Prostate gland (tissue), 2 donors: Measurements from ENCODE around the gene ZDHHC5. TPM values are rescaled to one million over a fixed set of nuclear protein-coding genes. Genes with fewer than 3 reads are reported as not detected.

Experiments used
- DNase-seq: peaks from one replicate; pipeline ENCODE4 v3.0.0-alpha.2; 2019; ENCODE audit warnings: low spot score
- H3K27ac ChIP-seq, 2 donors: fragments of 200-600 bp; sonication (generic); 2 replicates each; pipeline ENCODE4 v1.5.1; 2017 to 2019
- H3K27me3 ChIP-seq: fragments of 200-600 bp; sonication (generic); replicated peaks from 2 replicates; pipeline ENCODE4 v1.5.1; 2019; ENCODE audit not compliant: insufficient read depth
- H3K36me3 ChIP-seq, 2 donors: fragments of 200-600 bp; sonication (generic); 1 replicate in 1 of 2; 2 replicates in 1 of 2; pipeline versions ENCODE4 v1.5.1 to v1.8.1; 2017 to 2019
- H3K4me1 ChIP-seq: fragments of 200-600 bp; sonication (generic); replicated peaks from 2 replicates; pipeline ENCODE4 v1.5.1; 2019
- H3K4me3 ChIP-seq, 2 donors: fragments of 200-600 bp; sonication (generic); 2 replicates each; pipeline ENCODE4 v1.5.1; 2017 to 2019
- H3K9me3 ChIP-seq: fragments of 200-600 bp; sonication (generic); 2 replicates; pipeline ENCODE4 v1.5.1; 2017
- CTCF ChIP-seq, 4 experiments: fragments of 200-600 bp in 2 of 4; fragments of 450-650 bp in 2 of 4; sonication (generic) in 2 of 4; IDR thresholded peaks; 1 replicate in 3 of 4; 2 replicates in 1 of 4; pipeline ENCODE4 v1.5.1; 2016 to 2019; ENCODE audit warnings: antibody characterized with exemption in 4 of 4, mild to moderate bottlenecking in 2 of 4, moderate library complexity in 2 of 4
- POLR2A ChIP-seq: fragments of 450-650 bp; IDR thresholded peaks from one replicate; pipeline ENCODE4 v1.6.1; 2016; ENCODE audit warnings: antibody characterized with exemption, mild to moderate bottlenecking
- POLR2AphosphoS5 ChIP-seq: sonication (generic); formaldehyde crosslinking; IDR thresholded peaks from one replicate; pipeline ENCODE4 v1.6.1; 2017; ENCODE audit warnings: antibody characterized with exemption
- WGBS: methylation state at CpG from one replicate; pipeline ENCODE4 v1.1.5; 2018; 5-methylcytosine and 5-hydroxymethylcytosine counted together
- intact Hi-C: fragments of 100-400 bp; cut with DNase I; formaldehyde crosslinking; loops from one replicate; pipeline ENCODE4 v1.14.2; 2022
- total RNA-seq, 2 donors: library from RNA; depleted of rRNA; stranded (reverse); fragments of >200 nt; gene quantifications; one replicate each; pipeline ENCODE4 v1.1.0, GENCODE V29; 2016

Gene ZDHHC5
- total RNA-seq, 2 donors from 2014 or later = 65.4 to 69.9 TPM

GRCh38 chr11:57727185-57727584 is 59.3 kb downstream of the ZDHHC5 start:
- WGBS = 35% methylated on average over 2 of the region's 2 CpGs
- H3K36me3 ChIP-seq = no peaks in the 10 kb centered on the region

GRCh38 chr11:57728829-57729228 is 60.9 kb downstream of the ZDHHC5 start:
- no peaks in the 10 kb centered on the region for H3K4me1 ChIP-seq
- 87% methylated on average over 7 of the region's 7 CpGs for WGBS
- no peaks in the 10 kb centered on the region for H3K27me3 ChIP-seq
- H3K27ac ChIP-seq = no peak overlapping the region
- no peak for DNase-seq
- no peaks in the 10 kb centered on the region for H3K9me3 ChIP-seq
- no peaks in the 10 kb centered on the region for H3K36me3 ChIP-seq
- no peak for TF ChIP-seq CTCF (IDR thresholded peaks at IDR 0.05)
- TF ChIP-seq POLR2A = no peak
- no peak for TF ChIP-seq POLR2AphosphoS5
- H3K4me3 ChIP-seq = no peak overlapping the region
- intact Hi-C loops = no loop called here

More at GRCh38 chr11:57727185-57727584, 59.3 kb downstream of the ZDHHC5 start:
- DNase-seq = no peak
- H3K27me3 ChIP-seq = no peaks in the 10 kb centered on the region
- intact Hi-C loops = no loop called here
- no peak overlapping the region for H3K4me3 ChIP-seq
- no peak for TF ChIP-seq POLR2AphosphoS5
- H3K4me1 ChIP-seq = no peaks in the 10 kb centered on the region
- H3K9me3 ChIP-seq = no peaks in the 10 kb centered on the region
- no peak overlapping the region for H3K27ac ChIP-seq

GRCh38 chr11:57729479-57729878 is 61.6 kb downstream of the ZDHHC5 start:
- Histone ChIP-seq H3K36me3 (no peaks in the 10 kb centered on the region), H3K27ac (no peak overlapping the region), H3K4me3 (no peak overlapping the region), H3K4me1 (no peaks in the 10 kb centered on the region), H3K27me3 (no peaks in the 10 kb centered on the region), H3K9me3 (no peaks in the 10 kb centered on the region)
- DNase-seq = no peak
- TF ChIP-seq POLR2AphosphoS5 = no peak
- TF ChIP-seq POLR2A = no peak
- TF ChIP-seq CTCF (IDR thresholded peaks at IDR 0.05) = no peak
- intact Hi-C loops = no loop called here
- WGBS = 91% methylated on average over 7 of the region's 7 CpGs

GRCh38 chr11:57732661-57733060 is 64.7 kb downstream of the ZDHHC5 start:
- intact Hi-C loops = no loop called here
- WGBS = 100% methylated on average over 1 of the region's 1 CpG
- TF ChIP-seq POLR2A (no peak), CTCF (IDR thresholded peaks at IDR 0.05) (no peak), POLR2AphosphoS5 (no peak)

GRCh38 chr11:57735619-57736298 is 67.8 kb downstream of the ZDHHC5 start:
- H3K27ac ChIP-seq = no peak overlapping the region
- intact Hi-C loops = no loop called here
- H3K36me3 ChIP-seq = peaks cover 0 to 6% of the 10 kb centered on the region in 2 donors
- H3K4me1 ChIP-seq = no peaks in the 10 kb centered on the region
- TF ChIP-seq POLR2A (no peak), POLR2AphosphoS5 (no peak), CTCF (IDR thresholded peaks at IDR 0.05) (no peak)
- no peak for DNase-seq
- H3K9me3 ChIP-seq = no peaks in the 10 kb centered on the region
- H3K4me3 ChIP-seq = no peak overlapping the region
- 84% methylated on average over 3 of the region's 3 CpGs for WGBS
- no peaks in the 10 kb centered on the region for H3K27me3 ChIP-seq

More at GRCh38 chr11:57732661-57733060, 64.7 kb downstream of the ZDHHC5 start:
- H3K27me3 ChIP-seq = no peaks in the 10 kb centered on the region
- no peaks in the 10 kb centered on the region for H3K36me3 ChIP-seq
- no peak overlapping the region for H3K27ac ChIP-seq
- no peak for DNase-seq
- H3K4me3 ChIP-seq = no peak overlapping the region
- H3K4me1 ChIP-seq = no peaks in the 10 kb centered on the region
- H3K9me3 ChIP-seq = no peaks in the 10 kb centered on the region
